NT2/D1 (cell line): ENCODE measurements around the gene CYTH3.

ENCODE experiments used
- SUZ12 ChIP-seq: IDR thresholded peaks from 2 replicates; pipeline ENCODE4 v1.6.1; 2011; ENCODE audit not compliant: insufficient read length, insufficient read depth; ENCODE audit errors: extremely low read depth
- YY1 ChIP-seq: IDR thresholded peaks from 2 replicates; pipeline ENCODE4 v1.6.1; 2011; ENCODE audit not compliant: insufficient read length, insufficient read depth
- ZNF274 ChIP-seq: IDR thresholded peaks from 2 replicates; pipeline ENCODE4 v1.6.1; 2011; ENCODE audit warnings: mild to moderate bottlenecking, low read depth, low read length

- TF ChIP-seq ZNF274 = no peak
- no peak for TF ChIP-seq YY1
- TF ChIP-seq SUZ12 = no peak
These were observed 41.2 kb downstream of the CYTH3 start for GRCh38 chr7:6231184-6231583.
